Neuronal stem cell (in vitro differentiated cells): ENCODE results near the gene RMDN3.

Source experiments
- DNase-seq: peaks from one replicate; pipeline ENCODE4 v3.0.0-alpha.2; 2013; ENCODE audit warnings: low spot score
- H2AFZ ChIP-seq: one replicate; pipeline ENCODE4 v1.6.1; 2013; ENCODE audit warnings: mild to moderate bottlenecking, low read length, inconsistent platforms
- H2AK5ac ChIP-seq: 2 replicates; pipeline ENCODE4 v1.6.1; 2013; ENCODE audit warnings: low read depth, mild to moderate bottlenecking, inconsistent platforms, low read length, moderate library complexity, mixed read lengths
- H2BK120ac ChIP-seq: 2 replicates; pipeline ENCODE4 v1.6.1; 2013; ENCODE audit warnings: low read depth, mild to moderate bottlenecking, inconsistent platforms, low read length, moderate library complexity, mixed read lengths
- H2BK12ac ChIP-seq: one replicate; pipeline ENCODE4 v1.6.1; 2013; ENCODE audit warnings: low read length, inconsistent platforms
- H2BK15ac ChIP-seq: 2 replicates; pipeline ENCODE4 v1.6.1; 2013; ENCODE audit warnings: mild to moderate bottlenecking, low read length, inconsistent platforms, mixed read lengths
- H2BK5ac ChIP-seq: one replicate; pipeline ENCODE4 v1.6.1; 2013; ENCODE audit warnings: inconsistent platforms, mild to moderate bottlenecking, low read length, moderate library complexity
- H3K14ac ChIP-seq: one replicate; pipeline ENCODE4 v1.6.1; 2013; ENCODE audit warnings: low read length, inconsistent platforms
- H3K18ac ChIP-seq: 2 replicates; pipeline ENCODE4 v1.6.1; 2013; ENCODE audit warnings: low read length, inconsistent platforms
- H3K23ac ChIP-seq: 2 replicates; pipeline ENCODE4 v1.6.1; 2013; ENCODE audit warnings: low read depth, mild to moderate bottlenecking, mixed read lengths, low read length, inconsistent platforms; ENCODE audit not compliant: poor library complexity
- H3K27ac ChIP-seq: replicated peaks from 3 replicates; pipeline ENCODE4 v1.5.1; 2013; ENCODE audit warnings: low read length, inconsistent platforms
- H3K27me3 ChIP-seq, 3 experiments: 2 replicates each; pipeline ENCODE4 v1.6.1; 2013; ENCODE audit warnings: low read length in 3 of 3, mild to moderate bottlenecking in 2 of 3, inconsistent platforms in 1 of 3, low read depth in 1 of 3, mixed read lengths in 1 of 3, moderate library complexity in 1 of 3; ENCODE audit not compliant: control insufficient read depth in 3 of 3, insufficient read depth in 3 of 3
- H3K36me3 ChIP-seq, 2 donors: replicated peaks in 1 of 2; 2 replicates each; pipeline ENCODE4 v1.6.1; 2013; ENCODE audit warnings: low read length in 2 of 2; ENCODE audit not compliant: control insufficient read depth in 2 of 2, insufficient read depth in 2 of 2
- H3K4ac ChIP-seq: 2 replicates; pipeline ENCODE4 v1.6.1; 2013; ENCODE audit warnings: inconsistent platforms, mild to moderate bottlenecking, low read length, moderate library complexity
- H3K4me1 ChIP-seq, 2 donors: 1 replicate in 1 of 2; 2 replicates in 1 of 2; pipeline ENCODE4 v1.6.1; 2013; ENCODE audit warnings: low read length in 2 of 2, low read depth in 1 of 2; ENCODE audit not compliant: control insufficient read depth in 2 of 2, insufficient read depth in 1 of 2
- H3K4me2 ChIP-seq: one replicate; pipeline ENCODE4 v1.6.1; 2013; ENCODE audit warnings: mild to moderate bottlenecking, low read length, inconsistent platforms; ENCODE audit not compliant: insufficient read depth, poor library complexity, severe bottlenecking
- H3K4me3 ChIP-seq, 2 donors: 2 replicates each; pipeline ENCODE4 v1.5.1; 2013; ENCODE audit warnings: low read length in 2 of 2, mild to moderate bottlenecking in 2 of 2, inconsistent platforms in 1 of 2, moderate library complexity in 1 of 2
- H3K79me1 ChIP-seq: one replicate; pipeline ENCODE4 v1.6.1; 2013; ENCODE audit warnings: low read depth, mild to moderate bottlenecking, inconsistent platforms, low read length, moderate library complexity
- H3K9ac ChIP-seq: one replicate; pipeline ENCODE4 v1.6.1; 2013; ENCODE audit warnings: mild to moderate bottlenecking, low read depth, low read length, inconsistent platforms; ENCODE audit not compliant: poor library complexity
- H3K9me3 ChIP-seq, 2 donors: replicated peaks in 1 of 2; 2 replicates each; pipeline versions ENCODE3 to v1.6.1; 2013; ENCODE audit warnings: low read length in 2 of 2, mild to moderate bottlenecking in 2 of 2, inconsistent platforms in 1 of 2, low read depth in 1 of 2, mixed read lengths in 1 of 2, moderate library complexity in 1 of 2; ENCODE audit not compliant: control insufficient read depth in 2 of 2, insufficient read depth in 1 of 2
- H4K8ac ChIP-seq: one replicate; pipeline ENCODE4 v1.6.1; 2013; ENCODE audit warnings: low read depth, mild to moderate bottlenecking, inconsistent platforms, low read length, moderate library complexity
- H4K91ac ChIP-seq: one replicate; pipeline ENCODE4 v1.6.1; 2013; ENCODE audit warnings: low read length, low read depth, mild to moderate bottlenecking, inconsistent platforms; ENCODE audit not compliant: poor library complexity
- WGBS, 2 donors: extraction: QIAGEN DNeasy Blood & Tissue Kit; methylation state at CpG; one replicate each; pipeline ENCODE4 v1.1.7; 2013; ENCODE audit warnings: missing lambda C conversion rate in 2 of 2, mixed read lengths in 1 of 2; ENCODE audit not compliant: insufficient read length in 2 of 2, insufficient replicate concordance in 1 of 2; ENCODE audit errors: extremely low coverage in 2 of 2; 5-methylcytosine and 5-hydroxymethylcytosine counted together

The RMDN3 gene

DNA sequence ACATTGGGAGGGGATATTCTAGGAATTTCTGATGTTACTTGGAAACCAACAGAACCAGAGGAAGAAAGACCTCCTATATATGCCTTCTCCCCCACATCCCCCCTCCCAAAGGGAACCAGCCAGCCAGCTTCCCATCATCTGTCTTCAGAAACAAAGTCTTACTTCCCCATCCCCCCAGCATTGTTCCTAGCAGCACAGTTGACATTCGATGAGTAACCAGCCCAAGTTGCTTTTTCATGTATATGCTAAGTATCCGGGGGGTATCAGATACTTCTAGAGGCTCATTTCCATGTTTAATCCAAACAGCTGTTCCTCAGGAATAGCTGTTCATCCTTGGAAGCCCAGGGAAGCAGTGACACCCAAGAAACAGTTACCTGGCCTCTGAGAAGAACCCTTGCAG lies 16.0 kb downstream of the RMDN3 start:
- no CpG with 5 or more reads among the region's 2 CpGs for WGBS, 2 donors
- Histone ChIP-seq H3K27me3 (no peaks in the 10 kb centered on the region), H4K8ac (no peak overlapping the region), H4K91ac (no peak overlapping the region), H3K9ac (no peak overlapping the region), H3K27ac (no peak overlapping the region), H3K4me3 (no peak overlapping the region), H3K23ac (no peak overlapping the region), H2BK120ac (no peak overlapping the region), H3K4ac (no peak overlapping the region), H3K4me2 (no peak overlapping the region), H2AK5ac (no peak overlapping the region), H2AFZ (no peak overlapping the region), H2BK12ac (no peak overlapping the region), H3K18ac (no peak overlapping the region), H2BK15ac (no peak overlapping the region), H3K79me1 (no peaks in the 10 kb centered on the region), H3K4me1 (peaks cover 0 to 2% of the 10 kb centered on the region in 2 donors), H3K14ac (no peak overlapping the region), H2BK5ac (no peak overlapping the region), H3K9me3 (no peaks in the 10 kb centered on the region), H3K36me3 (peaks cover 41 to 97% of the 10 kb centered on the region in 2 donors)
- no peak for DNase-seq

DNA sequence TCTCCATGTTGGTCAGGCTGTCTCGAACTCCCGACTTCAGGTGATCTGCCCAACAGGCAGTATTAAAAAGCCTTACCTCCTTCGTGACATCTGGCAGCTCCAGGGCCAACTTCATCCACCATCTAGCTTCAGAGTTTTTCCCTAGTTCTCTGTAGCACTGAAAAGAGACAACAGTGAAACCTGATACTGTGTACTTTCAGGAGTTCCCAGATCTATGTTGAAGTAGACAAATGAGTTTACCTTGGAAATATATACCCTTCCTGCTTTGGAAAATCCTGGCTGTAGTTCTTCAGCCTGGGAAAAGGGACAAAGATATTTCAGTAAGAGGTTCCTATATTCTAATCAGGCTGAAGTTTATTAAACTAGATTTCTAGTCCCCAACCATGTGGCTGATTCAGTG lies 18.0 kb downstream of the RMDN3 start:
- H3K4ac ChIP-seq = no peak overlapping the region
- no peak overlapping the region for H2BK15ac ChIP-seq
- no peak overlapping the region for H2AK5ac ChIP-seq
- no peak overlapping the region for H3K9ac ChIP-seq
- H3K4me1 ChIP-seq = no peaks in the 10 kb centered on the region
- no peak for DNase-seq
- no peak overlapping the region for H4K91ac ChIP-seq
- H3K79me1 ChIP-seq = no peaks in the 10 kb centered on the region
- H3K18ac ChIP-seq = no peak overlapping the region
- H3K9me3 ChIP-seq = no peaks in the 10 kb centered on the region
- no peak overlapping the region for H3K27ac ChIP-seq
- no peak overlapping the region for H3K23ac ChIP-seq
- no CpG with 5 or more reads among the region's 3 CpGs for WGBS, 2 donors
- H3K14ac ChIP-seq = no peak overlapping the region
- H3K4me3 ChIP-seq = no peak overlapping the region
- H2BK120ac ChIP-seq = no peak overlapping the region
- H3K27me3 ChIP-seq = no peaks in the 10 kb centered on the region
- no peak overlapping the region for H2BK12ac ChIP-seq
- peaks cover 31 to 94% of the 10 kb centered on the region in 2 donors for H3K36me3 ChIP-seq
- no peak overlapping the region for H2BK5ac ChIP-seq
- no peak overlapping the region for H3K4me2 ChIP-seq
- H4K8ac ChIP-seq = no peak overlapping the region
- no peak overlapping the region for H2AFZ ChIP-seq

DNA sequence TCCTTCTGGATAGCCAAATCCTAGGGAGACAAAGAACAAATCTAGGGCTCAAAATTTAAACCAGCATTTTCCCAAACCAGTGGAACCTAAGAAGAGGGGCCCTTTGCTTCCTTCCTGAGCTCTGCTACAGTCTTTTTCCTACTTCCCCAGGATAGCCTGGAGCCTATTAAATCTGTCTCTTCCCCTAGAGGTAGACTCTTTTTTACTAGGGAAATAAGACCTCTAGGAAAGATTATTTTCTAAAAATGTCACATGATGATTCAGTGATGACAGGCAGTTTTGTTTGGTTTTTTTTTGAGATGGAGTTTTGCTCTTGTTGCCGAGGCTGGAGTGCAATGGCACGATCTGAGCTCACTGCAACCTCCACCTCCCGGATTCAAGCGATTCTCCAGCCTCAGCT lies 18.5 kb downstream of the RMDN3 start:
- no peak overlapping the region for H3K4ac ChIP-seq
- H4K8ac ChIP-seq = no peak overlapping the region
- no peak overlapping the region for H3K4me2 ChIP-seq
- no peak overlapping the region for H2AK5ac ChIP-seq
- no peak overlapping the region for H4K91ac ChIP-seq
- no peaks in the 10 kb centered on the region for H3K9me3 ChIP-seq
- H2BK15ac ChIP-seq = no peak overlapping the region
- no peaks in the 10 kb centered on the region for H3K4me1 ChIP-seq
- no peak for DNase-seq
- H3K4me3 ChIP-seq = no peak overlapping the region
- no peaks in the 10 kb centered on the region for H3K79me1 ChIP-seq
- H2BK12ac ChIP-seq = no peak overlapping the region
- no CpG with 5 or more reads among the region's 4 CpGs for WGBS, 2 donors
- no peak overlapping the region for H3K18ac ChIP-seq
- no peak overlapping the region for H2AFZ ChIP-seq
- H3K23ac ChIP-seq = no peak overlapping the region
- no peak overlapping the region for H3K9ac ChIP-seq
- no peaks in the 10 kb centered on the region for H3K27me3 ChIP-seq
- H2BK120ac ChIP-seq = no peak overlapping the region
- H3K14ac ChIP-seq = no peak overlapping the region
- H3K36me3 ChIP-seq = peaks cover 33 to 95% of the 10 kb centered on the region in 2 donors
- H2BK5ac ChIP-seq = no peak overlapping the region
- no peak overlapping the region for H3K27ac ChIP-seq

DNA sequence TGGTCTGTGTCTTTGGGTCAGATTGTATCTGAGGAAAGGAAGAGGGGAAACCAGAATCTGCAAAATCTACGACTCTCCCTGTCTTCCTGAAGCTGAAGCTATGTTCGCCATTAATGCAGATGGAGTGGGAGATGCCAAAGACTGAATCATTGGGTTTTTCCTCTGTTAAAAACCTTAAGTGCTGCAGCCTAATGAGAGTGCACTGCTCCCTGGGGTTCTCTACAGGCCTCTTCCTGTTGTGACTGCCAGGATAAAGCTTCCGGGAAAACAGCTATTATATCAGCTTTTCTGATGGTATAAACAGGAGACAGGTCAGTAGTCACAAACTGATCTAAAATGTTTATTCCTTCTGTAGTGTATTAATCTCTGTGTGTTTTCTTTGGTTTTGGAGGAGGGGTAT lies 24.0 kb downstream of the RMDN3 start:
- Histone ChIP-seq H2BK120ac (no peak overlapping the region), H2AK5ac (no peak overlapping the region), H3K36me3 (peaks cover 21 to 82% of the 10 kb centered on the region in 2 donors), H3K23ac (no peak overlapping the region), H3K79me1 (no peaks in the 10 kb centered on the region), H3K18ac (no peak overlapping the region), H2BK5ac (no peak overlapping the region), H4K8ac (no peak overlapping the region), H4K91ac (no peak overlapping the region), H2BK15ac (no peak overlapping the region), H3K14ac (no peak overlapping the region), H3K9ac (no peak overlapping the region), H2BK12ac (no peak overlapping the region), H2AFZ (no peak overlapping the region), H3K4me3 (no peak overlapping the region), H3K27me3 (no peaks in the 10 kb centered on the region), H3K4me1 (no peaks in the 10 kb centered on the region), H3K4me2 (no peak overlapping the region), H3K4ac (no peak overlapping the region), H3K9me3 (no peaks in the 10 kb centered on the region), H3K27ac (no peak overlapping the region)
- DNase-seq = no peak
- WGBS, 2 donors = no CpG with 5 or more reads among the region's 3 CpGs
